K562 (cell line): ENCODE results near the gene DARS2. TPM values are rescaled to one million over a fixed set of nuclear protein-coding genes. Genes with fewer than 3 reads are reported as not detected.

Source experiments
- ARID4B ChIP-seq: sonication (generic); formaldehyde crosslinking; IDR thresholded peaks from 2 replicates; pipeline ENCODE4 v1.8.0; 2022; ENCODE audit warnings: mild to moderate bottlenecking, missing genetic modification reagents
- CAMTA2 ChIP-seq: fragments of 250-450 bp; sonication (Bioruptor Pico); conservative IDR thresholded peaks from 2 replicates; pipeline ENCODE4 v1.5.1; 2022
- KDM5B ChIP-seq: fragments of 200-600 bp; sonication (generic); IDR thresholded peaks from 2 replicates; pipeline ENCODE4 v1.6.1; 2012; ENCODE audit warnings: low read depth, mild to moderate bottlenecking, moderate library complexity, low read length, control low read depth, inconsistent platforms; ENCODE audit not compliant: insufficient replicate concordance
- L3MBTL2 ChIP-seq: fragments of 450-650 bp; IDR thresholded peaks from 2 replicates; pipeline ENCODE4 v1.6.1; 2016; ENCODE audit warnings: mild to moderate bottlenecking, moderate library complexity
- LCOR ChIP-seq: sonication (generic); formaldehyde crosslinking; IDR thresholded peaks from 2 replicates; pipeline ENCODE4 v1.8.0; 2022; ENCODE audit warnings: mild to moderate bottlenecking, missing genetic modification reagents
- POLR2AphosphoS5 ChIP-seq: IDR thresholded peaks from 2 replicates; pipeline ENCODE4 v1.6.1; 2011; ENCODE audit warnings: mild to moderate bottlenecking, low read depth, low read length, moderate library complexity; ENCODE audit not compliant: control insufficient read depth, insufficient read depth
- RBFOX2 ChIP-seq: fragments of 200-400 bp; formaldehyde crosslinking; IDR thresholded peaks from 2 replicates; pipeline ENCODE4 v1.6.1; 2017; ENCODE audit warnings: low read depth, mild to moderate bottlenecking, low read length, moderate library complexity
- RBM39 ChIP-seq: fragments of 200-400 bp; formaldehyde crosslinking; optimal IDR thresholded peaks from 2 replicates; pipeline ENCODE3; 2018; ENCODE audit warnings: low read depth, low read length
- SIN3A ChIP-seq, 2 experiments: fragments of 150-350 bp in 1 of 2; IDR thresholded peaks; 2 replicates each; pipeline ENCODE4 v1.6.1; 2011 to 2016; ENCODE audit warnings: borderline replicate concordance in 2 of 2, low read depth in 2 of 2, low read length in 2 of 2, mild to moderate bottlenecking in 2 of 2, moderate library complexity in 2 of 2; ENCODE audit not compliant: control insufficient read depth in 1 of 2
- YBX1 ChIP-seq: fragments of 450-650 bp; IDR thresholded peaks from 2 replicates; pipeline ENCODE4 v1.7.1; 2016; ENCODE audit warnings: mild to moderate bottlenecking
- ZBTB17 ChIP-seq: fragments of 450-650 bp; formaldehyde crosslinking; IDR thresholded peaks from 2 replicates; pipeline ENCODE4 v1.4.0; 2020; ENCODE audit warnings: mild to moderate bottlenecking
- ZFP1 ChIP-seq: fragments of 450-650 bp; formaldehyde crosslinking; IDR thresholded peaks from 2 replicates; pipeline ENCODE4 v1.4.0; 2020; ENCODE audit warnings: mild to moderate bottlenecking, mixed read lengths
- ZNF324 ChIP-seq: fragments of 250-450 bp; sonication (Bioruptor Pico); IDR thresholded peaks from 2 replicates; pipeline ENCODE4 v1.4.0; 2020; ENCODE audit warnings: mild to moderate bottlenecking
- ZNF551 ChIP-seq: fragments of 250-450 bp; sonication (Bioruptor Pico); IDR thresholded peaks from 2 replicates; pipeline ENCODE4 v1.5.0; 2021; ENCODE audit warnings: mild to moderate bottlenecking, moderate library complexity
- polyA plus RNA-seq, 8 experiments: library from polyadenylated mRNA; depleted of rRNA in 4 of 8; stranded (reverse) in 5 of 8; unstranded in 3 of 8; fragments of >200 nt; fragmentation: Nextera tagmentation in 2 of 8; fragmentation: Illumina TruSeq in 1 of 8; extraction: Ambion mirVana in 2 of 8; extraction: Trizol in 1 of 8; gene quantifications; 2 replicates each; pipeline versions ENCODE4 v1.2.1 to v1.2.3, GENCODE V29; 2011 to 2014; ENCODE audit warnings: inconsistent platforms in 1 of 8, missing spikeins in 1 of 8
- total RNA-seq, 7 experiments: library from RNA; depleted of rRNA in 6 of 7; stranded (reverse); fragments of >200 nt in 6 of 7; fragmentation: Illumina TruSeq in 2 of 7; extraction: Trizol in 2 of 7; gene quantifications; 2 replicates each; pipeline versions ENCODE4 v1.2.1 to v1.2.3, GENCODE V29; 2011 to 2021; ENCODE audit warnings: low replicate concordance in 1 of 7
- TF ChIP-seq, protein P1 (sequence below): sonication (generic); IDR thresholded peaks from 2 replicates; pipeline ENCODE4 v1.6.1; 2016

Gene DARS2
- total and polyA plus RNA-seq, 9 of the 15 experiments (the other 6 are each of a cell fraction or from before 2014, with no cell fraction given): 36.4 to 96.7 (median 68.6) TPM

GRCh38 chr1:173861731-173862145, 37.3 kb downstream of the DARS2 start (continued):
- TF ChIP-seq LCOR (CRISPR knock-in tag) (0 out of 2 replicates have a peak, but pooled peaks have one; percentile 6), KDM5B (peak; percentile 37), RBM39 (no peak), YBX1 (no peak), SIN3A (IDR thresholded peaks at IDR 0.05; ENCODE audit: borderline replicate concordance in 2 of 2, control insufficient read depth in 1 of 2, low read depth in 2 of 2, low read length in 2 of 2) (peak in 1 of 2 experiments; percentile 18; a peak in 1 of 4 replicates), ZBTB17 (CRISPR knock-in tag) (no peak), ZNF324 (CRISPR knock-in tag) (peak; percentile 26; the same call in 1 of the 2 replicates), ZFP1 (CRISPR knock-in tag) (0 out of 2 replicates have a peak, but pooled peaks have one; percentile 5), ZNF551 (CRISPR knock-in tag) (peak; percentile 13; the same call in 1 of the 2 replicates), CAMTA2 (0 out of 2 replicates have a peak, but pooled peaks have one; percentile 77), RBFOX2 (peak; percentile 25; the same call in 1 of the 2 replicates), POLR2AphosphoS5 (0 out of 2 replicates have a peak, but pooled peaks have one; percentile 16), L3MBTL2 (no peak), ARID4B (CRISPR knock-in tag) (no peak)
- TF ChIP-seq, protein P1, sequence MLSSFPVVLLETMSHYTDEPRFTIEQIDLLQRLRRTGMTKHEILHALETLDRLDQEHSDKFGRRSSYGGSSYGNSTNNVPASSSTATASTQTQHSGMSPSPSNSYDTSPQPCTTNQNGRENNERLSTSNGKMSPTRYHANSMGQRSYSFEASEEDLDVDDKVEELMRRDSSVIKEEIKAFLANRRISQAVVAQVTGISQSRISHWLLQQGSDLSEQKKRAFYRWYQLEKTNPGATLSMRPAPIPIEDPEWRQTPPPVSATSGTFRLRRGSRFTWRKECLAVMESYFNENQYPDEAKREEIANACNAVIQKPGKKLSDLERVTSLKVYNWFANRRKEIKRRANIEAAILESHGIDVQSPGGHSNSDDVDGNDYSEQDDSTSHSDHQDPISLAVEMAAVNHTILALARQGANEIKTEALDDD: 0 out of 2 replicates have a peak, but pooled peaks have one; percentile 3
